Neural cell (in vitro differentiated cells): ENCODE measurements around the gene SNX13. TPM values are rescaled to one million over a fixed set of nuclear protein-coding genes. Genes with fewer than 3 reads are reported as not detected.

ENCODE experiments used
- H2AFZ ChIP-seq: fragments of 200-600, 300-800 bp; sonication (generic), shearing (Covaris generic); 2 replicates; pipeline ENCODE4 v1.6.0; 2014; ENCODE audit warnings: low read depth, mild to moderate bottlenecking, antibody characterized with exemption, low read length, moderate library complexity
- H3F3A ChIP-seq: fragments of 200-600 bp; shearing (Covaris generic); 2 replicates; pipeline ENCODE4 v1.6.1; 2016; ENCODE audit warnings: mild to moderate bottlenecking, moderate library complexity, mixed read lengths, antibody characterized with exemption, low read length; ENCODE audit not compliant: insufficient read depth, poor library complexity, severe bottlenecking
- H3K27ac ChIP-seq: fragments of 200-600, 300-800 bp; sonication (generic), shearing (Covaris generic); 2 replicates; pipeline ENCODE4 v1.5.1; 2014; ENCODE audit warnings: mild to moderate bottlenecking, low read length, moderate library complexity
- H3K27me3 ChIP-seq: fragments of 300-800, 200-600 bp; sonication (generic), shearing (Covaris generic); 2 replicates; pipeline ENCODE4 v1.6.0; 2014; ENCODE audit warnings: mild to moderate bottlenecking, low read depth, low read length, moderate library complexity; ENCODE audit not compliant: insufficient read depth
- H3K36me3 ChIP-seq: fragments of 300-800, 200-600 bp; sonication (generic), shearing (Covaris generic); 2 replicates; pipeline ENCODE4 v1.5.1; 2014; ENCODE audit warnings: mild to moderate bottlenecking, antibody characterized with exemption, low read length, moderate library complexity; ENCODE audit not compliant: insufficient read depth
- H3K4me2 ChIP-seq: fragments of 300-800, 200-600 bp; sonication (generic), shearing (Covaris generic); 2 replicates; pipeline ENCODE4 v1.6.0; 2014; ENCODE audit warnings: mild to moderate bottlenecking, low read length
- H3K4me3 ChIP-seq: fragments of 300-800, 200-600 bp; sonication (generic), shearing (Covaris generic); 2 replicates; pipeline ENCODE4 v1.5.1; 2014; ENCODE audit warnings: mild to moderate bottlenecking, low read length, moderate library complexity
- H3K79me2 ChIP-seq: fragments of 200-600 bp; shearing (Covaris generic); replicated peaks from 2 replicates; pipeline ENCODE4 v1.6.0; 2014; ENCODE audit warnings: mild to moderate bottlenecking, low read length, moderate library complexity; ENCODE audit not compliant: insufficient read depth
- H3K9ac ChIP-seq: fragments of 300-800, 200-600 bp; sonication (generic), shearing (Covaris generic); 2 replicates; pipeline ENCODE4 v1.6.1; 2016; ENCODE audit warnings: mild to moderate bottlenecking, low read length, mixed read lengths
- H3K9me2 ChIP-seq: fragments of 200-600 bp; shearing (Covaris generic); 2 replicates; pipeline ENCODE4 v1.6.1; 2016; ENCODE audit warnings: mild to moderate bottlenecking, low read length, mixed read lengths; ENCODE audit not compliant: insufficient read depth
- H3K9me3 ChIP-seq: fragments of 200-600, 300-800 bp; sonication (generic), shearing (Covaris generic); 2 replicates; pipeline ENCODE4 v1.6.1; 2016; ENCODE audit warnings: mild to moderate bottlenecking, mixed run types, low read length, moderate library complexity, mixed read lengths
- H4K20me1 ChIP-seq: fragments of 200-600 bp; shearing (Covaris generic); 2 replicates; pipeline ENCODE4 v1.6.1; 2016; ENCODE audit warnings: mild to moderate bottlenecking, mixed run types; ENCODE audit not compliant: insufficient read depth
- EP300 ChIP-seq: fragments of 450-650 bp; conservative IDR thresholded peaks from 2 replicates; pipeline ENCODE4 v1.6.1; 2014; ENCODE audit warnings: antibody characterized with exemption, mild to moderate bottlenecking, moderate library complexity; ENCODE audit not compliant: poor library complexity, severe bottlenecking
- EZH2 ChIP-seq: fragments of 200-600, 300-800 bp; shearing (Covaris generic), sonication (generic); IDR thresholded peaks from 2 replicates; pipeline ENCODE4 v1.6.1; 2014; ENCODE audit warnings: antibody characterized with exemption, low read length, borderline replicate concordance, mild to moderate bottlenecking; ENCODE audit not compliant: insufficient read depth, poor library complexity, severe bottlenecking
- MXI1 ChIP-seq: fragments of 450-650 bp; conservative IDR thresholded peaks from 2 replicates; pipeline ENCODE4 v1.6.1; 2014; ENCODE audit warnings: antibody characterized with exemption, mild to moderate bottlenecking; ENCODE audit not compliant: poor library complexity, severe bottlenecking
- POLR2AphosphoS5 ChIP-seq: IDR thresholded peaks from 2 replicates; pipeline ENCODE4 v1.6.1; 2012
- RAD21 ChIP-seq: fragments of 450-650 bp; conservative IDR thresholded peaks from 2 replicates; pipeline ENCODE4 v1.6.1; 2014; ENCODE audit warnings: antibody characterized with exemption, mild to moderate bottlenecking, moderate library complexity
- REST ChIP-seq: IDR thresholded peaks from 2 replicates; pipeline ENCODE4 v1.6.1; 2012; ENCODE audit warnings: borderline replicate concordance
- SMC3 ChIP-seq: fragments of 450-650 bp; conservative IDR thresholded peaks from 2 replicates; pipeline ENCODE4 v1.6.1; 2014; ENCODE audit warnings: antibody characterized with exemption, mild to moderate bottlenecking, moderate library complexity; ENCODE audit not compliant: poor library complexity
- TAF1 ChIP-seq: IDR thresholded peaks from 2 replicates; pipeline ENCODE4 v1.6.1; 2012; ENCODE audit warnings: low read depth
- polyA plus RNA-seq: library from polyadenylated mRNA; depleted of rRNA; stranded (reverse); fragments of >200 nt; gene quantifications from 2 replicates; pipeline ENCODE4 v1.2.3, GENCODE V29; 2014
- TF ChIP-seq, protein P1 (sequence below): fragments of 450-650 bp; IDR thresholded peaks from 2 replicates; pipeline ENCODE4 v1.5.1; 2014; ENCODE audit warnings: antibody characterized with exemption, mild to moderate bottlenecking, moderate library complexity; ENCODE audit not compliant: poor library complexity, severe bottlenecking

Gene SNX13
- polyA plus RNA-seq, 1 donor from 2014 or later = 50.6 TPM

- H4K20me1 ChIP-seq = no peaks in the 10 kb centered on the region
- no peak overlapping the region for H3K4me2 ChIP-seq
- no peak overlapping the region for H3K4me3 ChIP-seq
- H2AFZ ChIP-seq = no peak overlapping the region
- no peaks in the 10 kb centered on the region for H3K9me3 ChIP-seq
- H3K27ac ChIP-seq = no peak overlapping the region
- H3K27me3 ChIP-seq = no peaks in the 10 kb centered on the region
- TF ChIP-seq, protein P1, sequence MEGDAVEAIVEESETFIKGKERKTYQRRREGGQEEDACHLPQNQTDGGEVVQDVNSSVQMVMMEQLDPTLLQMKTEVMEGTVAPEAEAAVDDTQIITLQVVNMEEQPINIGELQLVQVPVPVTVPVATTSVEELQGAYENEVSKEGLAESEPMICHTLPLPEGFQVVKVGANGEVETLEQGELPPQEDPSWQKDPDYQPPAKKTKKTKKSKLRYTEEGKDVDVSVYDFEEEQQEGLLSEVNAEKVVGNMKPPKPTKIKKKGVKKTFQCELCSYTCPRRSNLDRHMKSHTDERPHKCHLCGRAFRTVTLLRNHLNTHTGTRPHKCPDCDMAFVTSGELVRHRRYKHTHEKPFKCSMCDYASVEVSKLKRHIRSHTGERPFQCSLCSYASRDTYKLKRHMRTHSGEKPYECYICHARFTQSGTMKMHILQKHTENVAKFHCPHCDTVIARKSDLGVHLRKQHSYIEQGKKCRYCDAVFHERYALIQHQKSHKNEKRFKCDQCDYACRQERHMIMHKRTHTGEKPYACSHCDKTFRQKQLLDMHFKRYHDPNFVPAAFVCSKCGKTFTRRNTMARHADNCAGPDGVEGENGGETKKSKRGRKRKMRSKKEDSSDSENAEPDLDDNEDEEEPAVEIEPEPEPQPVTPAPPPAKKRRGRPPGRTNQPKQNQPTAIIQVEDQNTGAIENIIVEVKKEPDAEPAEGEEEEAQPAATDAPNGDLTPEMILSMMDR = no peak
- TF ChIP-seq EZH2 (no peak), POLR2AphosphoS5 (no peak), TAF1 (no peak)
- no peaks in the 10 kb centered on the region for H3F3A ChIP-seq
- H3K36me3 ChIP-seq = no peaks in the 10 kb centered on the region
- H3K9ac ChIP-seq = no peak overlapping the region
- H3K9me2 ChIP-seq = no peaks in the 10 kb centered on the region
- H3K79me2 ChIP-seq = no peaks in the 10 kb centered on the region
Observed at GRCh38 chr7:17832242-17832641, 108.1 kb downstream of the SNX13 start.

- H2AFZ ChIP-seq = no peak overlapping the region
- no peak overlapping the region for H3K4me3 ChIP-seq
Observed at GRCh38 chr7:17830206-17830605, 110.1 kb downstream of the SNX13 start.

More at GRCh38 chr7:17830206-17830605, 110.1 kb downstream of the SNX13 start:
- no peaks in the 10 kb centered on the region for H3K79me2 ChIP-seq
- no peaks in the 10 kb centered on the region for H3K9me2 ChIP-seq
- no peak overlapping the region for H3K9ac ChIP-seq
- H3K36me3 ChIP-seq = no peaks in the 10 kb centered on the region
- no peaks in the 10 kb centered on the region for H3K9me3 ChIP-seq
- H3K27ac ChIP-seq = no peak overlapping the region
- no peaks in the 10 kb centered on the region for H4K20me1 ChIP-seq
- no peak overlapping the region for H3K4me2 ChIP-seq
- no peaks in the 10 kb centered on the region for H3K27me3 ChIP-seq
- H3F3A ChIP-seq = no peaks in the 10 kb centered on the region
- TF ChIP-seq, protein P1 = no peak
- TF ChIP-seq EP300 (no peak), REST (no peak), RAD21 (no peak), POLR2AphosphoS5 (no peak), MXI1 (no peak), TAF1 (no peak), SMC3 (no peak), EZH2 (no peak)
